K562 (cell line): ENCODE measurements around the gene DOCK3. TPM values are rescaled to one million over a fixed set of nuclear protein-coding genes. Genes with fewer than 3 reads are reported as not detected.
"Not testable (repeated sequence)": the region's sequence is repeated elsewhere in the genome, so short reads cannot be mapped to it uniquely, and the experiment has no call there.

ENCODE experiments used
- ATAC-seq: fragments of 200-7000 bp; cut with Tn5 transposase; 3 replicates; pipeline ENCODE4 v1.9.1; 2020; ENCODE audit warnings: moderate library complexity
- BruUV-seq: library from RNA; stranded (reverse); fragments of 400-500 nt; replicated peaks from 2 replicates; lab custom pipeline; 2021; lab: Mats Ljungman, UMichigan
- CTCF ChIA-PET: fragments of 300-600 bp; formaldehyde crosslinking; extraction: SDS; loops from one replicate; lab custom pipeline; 2021; ENCODE audit warnings: low intra/inter-chr PET ratio; lab: Yijun Ruan, JAX
- POLR2A ChIA-PET: fragments of 300-600, 350-650 bp; sonication (Branson Sonifier 250); formaldehyde crosslinking; extraction: SDS; loops from one replicate; lab custom pipeline; 2021; ENCODE audit warnings: antibody characterized with exemption, inconsistent platforms; lab: Yijun Ruan, JAX
- DNase-seq, 4 experiments: peaks; one replicate each; pipeline versions ENCODE4 v3.0.0 to v3.0.0-alpha.2; 2011 to 2018; ENCODE audit warnings: low spot score in 3 of 4, mixed read lengths in 3 of 4; ENCODE audit errors: extremely low read depth in 1 of 4
- FAIRE-seq: peaks from 2 replicates; lab custom pipeline; 2011; peaks lifted over from hg19 to GRCh38; lab: Jason Lieb, UNC
- H2AFZ ChIP-seq: 2 replicates; pipeline ENCODE4 v1.6.0; 2011; ENCODE audit warnings: low read depth, low read length, control low read depth, inconsistent platforms
- H3K27ac ChIP-seq: fragments of 200-600 bp; 3 replicates; pipeline ENCODE4 v1.8.0; 2011; ENCODE audit warnings: low read depth, mild to moderate bottlenecking, control low read depth, inconsistent platforms, low read length, moderate library complexity, mixed read lengths; ENCODE audit errors: extremely low read depth
- H3K27me3 ChIP-seq, 2 experiments: fragments of 300-600 bp in 1 of 2; 2 replicates in 1 of 2; 3 replicates in 1 of 2; pipeline versions ENCODE4 v1.6.0 to v1.8.0; 2011; ENCODE audit warnings: inconsistent platforms in 2 of 2, low read length in 2 of 2, mild to moderate bottlenecking in 1 of 2, mixed read lengths in 1 of 2, moderate library complexity in 1 of 2; ENCODE audit not compliant: control insufficient read depth in 2 of 2, insufficient read depth in 2 of 2
- H3K36me3 ChIP-seq: fragments of 300-600 bp; 3 replicates; pipeline ENCODE4 v1.8.0; 2011; ENCODE audit warnings: mild to moderate bottlenecking, low read length, inconsistent platforms; ENCODE audit not compliant: control insufficient read depth, insufficient read depth
- H3K4me1 ChIP-seq, 2 experiments: fragments of 200-600 bp in 1 of 2; replicated peaks in 1 of 2; 2 replicates in 1 of 2; 3 replicates in 1 of 2; pipeline versions ENCODE4 v1.5.1 to v1.8.0; 2011; ENCODE audit warnings: inconsistent platforms in 2 of 2, low read length in 2 of 2, mild to moderate bottlenecking in 1 of 2, mixed read lengths in 1 of 2, moderate library complexity in 1 of 2; ENCODE audit not compliant: control insufficient read depth in 2 of 2, insufficient read depth in 2 of 2
- H3K4me2 ChIP-seq: 2 replicates; pipeline ENCODE4 v1.6.1; 2011; ENCODE audit warnings: low read length, control low read depth, inconsistent platforms, mixed read lengths; ENCODE audit not compliant: insufficient read depth
- H3K4me3 ChIP-seq: fragments of 200-600 bp; sonication (generic), shearing (Covaris generic); 2 replicates; pipeline ENCODE4 v1.5.1; 2016; ENCODE audit warnings: control low read depth, inconsistent platforms
- H3K79me2 ChIP-seq: fragments of 200-600 bp; 3 replicates; pipeline ENCODE4 v1.8.0; 2011; ENCODE audit warnings: low read length, inconsistent platforms; ENCODE audit not compliant: control insufficient read depth, insufficient read depth
- H3K9ac ChIP-seq, 2 experiments: 2 replicates each; pipeline versions ENCODE4 v1.6.0 to v1.6.1; 2011; ENCODE audit warnings: low read depth in 2 of 2, low read length in 2 of 2, control low read depth in 1 of 2, inconsistent platforms in 1 of 2, mild to moderate bottlenecking in 1 of 2, mixed read lengths in 1 of 2; ENCODE audit not compliant: insufficient read depth in 1 of 2
- H3K9me1 ChIP-seq: one replicate; pipeline ENCODE4 v1.6.0; 2011; ENCODE audit warnings: inconsistent platforms, mild to moderate bottlenecking, low read length, moderate library complexity; ENCODE audit not compliant: control insufficient read depth, insufficient read depth
- H3K9me3 ChIP-seq: replicated peaks from 2 replicates; pipeline ENCODE4 v1.5.1; 2011; ENCODE audit warnings: low read depth, low read length, inconsistent platforms; ENCODE audit not compliant: control insufficient read depth, insufficient read depth
- H4K20me1 ChIP-seq: replicated peaks from 2 replicates; pipeline ENCODE4 v1.6.1; 2011; ENCODE audit warnings: low read length, inconsistent platforms, mixed read lengths; ENCODE audit not compliant: control insufficient read depth, insufficient read depth
- MTA1 ChIP-seq: fragments of 450-650 bp; IDR thresholded peaks from 2 replicates; pipeline ENCODE4 v1.6.1; 2017; ENCODE audit warnings: borderline replicate concordance
- PCBP1 ChIP-seq: fragments of 200-400 bp; formaldehyde crosslinking; IDR thresholded peaks from 2 replicates; pipeline ENCODE4 v1.6.1; 2018; ENCODE audit warnings: mild to moderate bottlenecking, low read depth, low read length; ENCODE audit not compliant: poor library complexity, severe bottlenecking
- RBM22 ChIP-seq: fragments of 200-400 bp; formaldehyde crosslinking; IDR thresholded peaks from 2 replicates; pipeline ENCODE4 v1.6.1; 2018; ENCODE audit warnings: low read length, low read depth; ENCODE audit not compliant: poor library complexity, severe bottlenecking
- SOX6 ChIP-seq: fragments of 450-650 bp; IDR thresholded peaks from 2 replicates; pipeline ENCODE4 v1.6.1; 2014; ENCODE audit warnings: mild to moderate bottlenecking
- TCF15 ChIP-seq: fragments of 250-450 bp; sonication (Bioruptor Pico); IDR thresholded peaks from 2 replicates; pipeline ENCODE4 v1.8.0; 2022; ENCODE audit warnings: moderate library complexity, mild to moderate bottlenecking, inconsistent platforms
- ZNF324 ChIP-seq: fragments of 250-450 bp; sonication (Bioruptor Pico); IDR thresholded peaks from 2 replicates; pipeline ENCODE4 v1.4.0; 2020; ENCODE audit warnings: mild to moderate bottlenecking
- ZSCAN32 ChIP-seq: fragments of 450-650 bp; formaldehyde crosslinking; IDR thresholded peaks from 2 replicates; pipeline ENCODE4 v1.4.0; 2020; ENCODE audit warnings: mild to moderate bottlenecking, moderate library complexity
- WGBS: fragments of 100-300 bp; shearing (Covaris generic); methylation state at CpG from one replicate; pipeline ENCODE4 v1.1.6; 2016; ENCODE audit warnings: low coverage, mixed read lengths; ENCODE audit not compliant: insufficient coverage; ENCODE audit errors: missing lambda C conversion rate; 5-methylcytosine and 5-hydroxymethylcytosine counted together
- in situ Hi-C: fragments of 300-500 bp; cut with MboI; formaldehyde crosslinking; loops from 4 replicates; pipeline ENCODE4 v1.15.0; 2018; ENCODE audit warnings: inconsistent platforms, mixed read lengths
- intact Hi-C: fragments of 100-400 bp; cut with micrococcal nuclease; formaldehyde crosslinking; loops from 2 replicates; pipeline ENCODE4 v1.14.2; 2022
- polyA plus RNA-seq, 8 experiments: library from polyadenylated mRNA; depleted of rRNA in 4 of 8; stranded (reverse) in 5 of 8; unstranded in 3 of 8; fragments of >200 nt; fragmentation: Nextera tagmentation in 2 of 8; fragmentation: Illumina TruSeq in 1 of 8; extraction: Ambion mirVana in 2 of 8; extraction: Trizol in 1 of 8; gene quantifications; 2 replicates each; pipeline versions ENCODE4 v1.2.1 to v1.2.3, GENCODE V29; 2011 to 2014; ENCODE audit warnings: inconsistent platforms in 1 of 8, missing spikeins in 1 of 8
- total RNA-seq, 7 experiments: library from RNA; depleted of rRNA in 6 of 7; stranded (reverse); fragments of >200 nt in 6 of 7; fragmentation: Illumina TruSeq in 2 of 7; extraction: Trizol in 2 of 7; gene quantifications; 2 replicates each; pipeline versions ENCODE4 v1.2.1 to v1.2.3, GENCODE V29; 2011 to 2021; ENCODE audit warnings: low replicate concordance in 1 of 7

DOCK3 gene
- total and polyA plus RNA-seq, 9 of the 15 experiments (the other 6 are each of a cell fraction or from before 2014, with no cell fraction given) = under 0.01 to 0.03 (median 0.01) TPM; not detected in 4

DNA sequence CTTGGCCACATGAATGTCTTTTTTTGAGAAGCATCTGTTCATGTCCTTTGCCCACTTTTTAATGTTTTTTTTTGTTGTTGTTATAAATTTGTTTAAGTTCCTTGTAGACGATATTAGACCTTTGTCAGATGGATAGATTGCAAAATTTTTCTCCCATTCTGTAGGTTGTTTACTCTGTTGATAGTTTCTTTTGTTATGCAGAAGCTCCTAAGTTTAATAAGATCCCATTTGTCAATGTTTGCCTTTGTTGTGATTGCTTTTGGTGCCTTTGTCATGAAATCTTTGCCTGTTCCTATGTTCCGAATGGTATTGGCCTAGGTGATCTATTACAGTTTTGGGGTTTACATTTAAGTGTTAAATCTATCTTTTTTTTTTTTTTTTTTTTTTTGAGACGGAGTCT lies 116.2 kb downstream of the DOCK3 start:
- CTCF ChIA-PET, H3K4me1 ChIP-seq, H3K27ac ChIP-seq, ATAC-seq, H3K4me2 ChIP-seq, BruUV-seq, DNase-seq, FAIRE-seq, H3K4me3 ChIP-seq, H3K27me3 ChIP-seq, intact Hi-C loops, POLR2A ChIA-PET, H3K79me2 ChIP-seq, H3K9ac ChIP-seq, H3K9me3 ChIP-seq, H2AFZ ChIP-seq, in situ Hi-C loops, H3K36me3 ChIP-seq, H3K9me1 ChIP-seq, H4K20me1 ChIP-seq: not testable (repeated sequence)
- 0% methylated on average over 2 of the region's 3 CpGs for WGBS

GRCh38 chr3:50792568-50792967 lies 117.8 kb downstream of the DOCK3 start:
- Histone ChIP-seq H3K4me3 (no peak overlapping the region), H3K9ac (no peak overlapping the region), H3K36me3 (no peaks in the 10 kb centered on the region), H3K4me1 (no peaks in the 10 kb centered on the region), H3K9me1 (no peaks in the 10 kb centered on the region), H4K20me1 (no peaks in the 10 kb centered on the region), H2AFZ (no peak overlapping the region), H3K27me3 (no peaks in the 10 kb centered on the region), H3K9me3 (no peaks in the 10 kb centered on the region), H3K27ac (no peak overlapping the region), H3K4me2 (no peak overlapping the region), H3K79me2 (no peaks in the 10 kb centered on the region)
- no peak for DNase-seq
- POLR2A ChIA-PET = interaction anchor here (0.7 kb wide), 1 partner anchor 1362 kb away, joined by 3 read pairs; no protein-coding TSS in a partner anchor
- CTCF ChIA-PET = no interaction called here
- intact Hi-C loops (no loop called here), in situ Hi-C loops (no loop called here)
- TF ChIP-seq MTA1 (no peak), TCF15 (CRISPR knock-in tag) (no peak), SOX6 (no peak), PCBP1 (no peak), ZSCAN32 (CRISPR knock-in tag) (no peak), ZNF324 (CRISPR knock-in tag) (no peak), RBM22 (no peak)
- WGBS = 0% methylated on average over 4 of the region's 4 CpGs
- no peak for ATAC-seq
- no peak for FAIRE-seq
- no TSS peak for BruUV-seq

DNA sequence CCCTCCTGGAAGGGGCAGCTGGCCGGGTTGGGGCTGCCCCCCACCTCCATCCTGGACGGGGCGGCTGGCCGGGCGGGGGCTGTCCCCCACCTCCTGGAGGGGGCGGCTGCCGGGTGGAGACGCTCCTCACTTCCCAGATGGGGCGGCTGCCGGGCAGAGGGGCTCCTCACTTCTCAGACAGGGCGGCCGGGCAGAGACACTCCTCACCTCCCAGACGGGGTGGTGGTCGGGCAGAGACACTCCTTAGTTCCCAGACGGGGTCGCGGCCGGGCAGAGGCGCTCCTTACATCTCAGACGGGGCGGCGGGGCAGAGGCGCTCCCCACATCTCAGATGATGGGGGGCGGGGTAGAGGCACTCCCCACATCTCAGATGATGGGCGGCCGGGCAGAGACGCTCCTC lies 129.1 kb downstream of the DOCK3 start:
- H3K27me3 ChIP-seq, in situ Hi-C loops, H3K4me1 ChIP-seq, POLR2A ChIA-PET, H3K9me1 ChIP-seq, H3K4me2 ChIP-seq, FAIRE-seq, H3K27ac ChIP-seq, intact Hi-C loops, H2AFZ ChIP-seq, H3K9me3 ChIP-seq, H3K4me3 ChIP-seq, DNase-seq, H4K20me1 ChIP-seq, CTCF ChIA-PET, H3K9ac ChIP-seq, H3K79me2 ChIP-seq, H3K36me3 ChIP-seq, ATAC-seq, BruUV-seq: not testable (repeated sequence)
- no CpG with 5 or more reads among the region's 27 CpGs for WGBS
